Measurements from ENCODE around the gene GTF2F1.

- TF ChIP-seq CTCF (IDR thresholded peaks at IDR 0.05 in 8 of 11, conservative IDR thresholded peaks at IDR 0.05 in 3 of 11) (no peak), POLR2AphosphoS5 (IDR thresholded peaks at IDR 0.05) (no peak)
Observed at GRCh38 chr19:6334490-6335285, 58.3 kb downstream of the GTF2F1 start.
